MM.1S (cell line): Measurements from ENCODE around the gene NPHP3.

Experiments
- CTCF ChIP-seq: fragments of 300-600 bp; sonication (generic); IDR thresholded peaks from 2 replicates; pipeline ENCODE4 v1.5.1; 2016; ENCODE audit warnings: antibody characterized with exemption, low read length, mixed read lengths
- EZH2 ChIP-seq: fragments of 300-600 bp; sonication (generic); optimal IDR thresholded peaks from 2 replicates; pipeline ENCODE3; 2017; ENCODE audit warnings: low read depth, mild to moderate bottlenecking, antibody characterized with exemption, low read length, mixed read lengths
- EZH2phosphoT487 ChIP-seq: fragments of 300-600 bp; sonication (generic); IDR thresholded peaks from 2 replicates; pipeline ENCODE4 v1.6.1; 2018; ENCODE audit warnings: antibody characterized with exemption, low read length

GRCh38 chr3:132675408-132675807 is 46.8 kb downstream of the NPHP3 start:
- no peak for TF ChIP-seq CTCF
- no peak for TF ChIP-seq EZH2
- TF ChIP-seq EZH2phosphoT487: no peak
